ENCODE results near the gene VASP. TPM values are rescaled to one million over a fixed set of nuclear protein-coding genes. Genes with fewer than 3 reads are reported as not detected.

The VASP gene
- total RNA-seq (10 to 100 TPM; 72.0 to 72.1 TPM), polyA plus RNA-seq (10 to 100 TPM; 39.9 to 49.6 (median 49.0) TPM), total RNA-seq (79.7 to 116 (median 106) reads per million in 6 experiments)

GRCh38 chr19:45506989-45507871 lies at the start of gene VASP:
VASP (plus strand) TSS chr19:45507479; CDS start chr19:45507772, 293 bp downstream.
- Mint-ChIP-seq H3K4me1 (peaks cover 12 to 61% (median 42%) of the 10 kb centered on the region in 4 donors), H3K36me3 (peaks cover 0 to 11% (median 0%) of the 10 kb centered on the region in 3 donors), H3K9me3 (no peaks in the 10 kb centered on the region), H3K27me3 (no peaks in the 10 kb centered on the region), H3K4me3 (peak within 1 kb of the TSS; percentile 91 to 98 (median 96)), H3K27ac (peak within 1 kb of the TSS; percentile 91 to 99 (median 96))
- POLR2A ChIA-PET, result interaction anchor here (0.6 to 2.4 kb wide), 7 partner anchors 8 to 146 kb away, joined by 3 to 13 read pairs (median 5); partner anchors contain the start of gene PPM1N
- ATAC-seq (peak; percentile 69 to 72), DNase-seq (peak; percentile 84 to 95 (median 92))

GRCh38 chr19:45457776-45458175 lies 49.5 kb upstream of the VASP start:
- peak overlapping the region in 1 of 10 donors; percentile 26 for H3K4me3 Mint-ChIP-seq
- peak overlapping the region in 3 of 10 donors; percentile 7 to 33 (median 33) for H3K27ac Mint-ChIP-seq
- H3K36me3 Mint-ChIP-seq, result no peaks in the 10 kb centered on the region
- ATAC-seq (no peak), DNase-seq (no peak)
- peaks cover 12 to 38% (median 19%) of the 10 kb centered on the region in 4 donors for H3K4me1 Mint-ChIP-seq
- H3K27me3 Mint-ChIP-seq, result peaks cover 0 to 9% (median 0%) of the 10 kb centered on the region in 5 donors
- no peaks in the 10 kb centered on the region for H3K9me3 Mint-ChIP-seq
- POLR2A ChIA-PET, result interaction anchor here (4.2 kb wide), 1 partner anchor 10 kb away, joined by 37 read pairs; the partner anchor contains the start of gene FOSB

- Mint-ChIP-seq H3K9me3 (no peaks in the 10 kb centered on the region), H3K27me3 (peaks cover 0 to 10% (median 8%) of the 10 kb centered on the region in 5 donors), H3K4me3 (no peak overlapping the region), H3K4me1 (peaks cover 7 to 25% (median 8%) of the 10 kb centered on the region in 4 donors), H3K27ac (peak overlapping the region in 2 of 10 donors; percentile 51 to 66), H3K36me3 (no peaks in the 10 kb centered on the region)
- no peak for ATAC-seq
- POLR2A ChIA-PET, result interaction anchor here (1.7 kb wide), 1 partner anchor 9 kb away, joined by 7 read pairs; no protein-coding TSS in a partner anchor
- no peak for DNase-seq
Observed at GRCh38 chr19:45460807-45461347, 46.4 kb upstream of the VASP start.

- H3K27me3 Mint-ChIP-seq, result peaks cover 0 to 10% (median 8%) of the 10 kb centered on the region in 5 donors
- POLR2A ChIA-PET, result interaction anchor here (0.6 to 1.7 kb wide), 2 partner anchors 10 to 49 kb away, joined by 3 to 7 read pairs; no protein-coding TSS in a partner anchor
- H3K4me3 Mint-ChIP-seq, result no peak overlapping the region
- H3K27ac Mint-ChIP-seq, result no peak overlapping the region
- no peak for DNase-seq
- no peak for ATAC-seq
- no peaks in the 10 kb centered on the region for H3K36me3 Mint-ChIP-seq
- peaks cover 3 to 20% (median 4%) of the 10 kb centered on the region in 4 donors for H3K4me1 Mint-ChIP-seq
- no peaks in the 10 kb centered on the region for H3K9me3 Mint-ChIP-seq
Observed at GRCh38 chr19:45462174-45462573, 45.1 kb upstream of the VASP start.

- Mint-ChIP-seq H3K27me3 (peaks cover 0 to 10% (median 8%) of the 10 kb centered on the region in 5 donors), H3K27ac (no peak overlapping the region), H3K4me3 (no peak overlapping the region), H3K36me3 (no peaks in the 10 kb centered on the region), H3K4me1 (peaks cover 5 to 15% (median 13%) of the 10 kb centered on the region in 4 donors), H3K9me3 (no peaks in the 10 kb centered on the region)
- POLR2A ChIA-PET, result no interaction called here
- ATAC-seq (no peak), DNase-seq (no peak)
Observed at GRCh38 chr19:45463241-45463640, 44.0 kb upstream of the VASP start.

GRCh38 chr19:45464274-45464673 lies 43.0 kb upstream of the VASP start:
- H3K27ac Mint-ChIP-seq, result peak overlapping the region in 2 of 10 donors; percentile 43 to 45
- H3K4me1 Mint-ChIP-seq, result peaks cover 7 to 23% (median 15%) of the 10 kb centered on the region in 4 donors
- no peak overlapping the region for H3K4me3 Mint-ChIP-seq
- H3K27me3 Mint-ChIP-seq, result peaks cover 0 to 10% (median 8%) of the 10 kb centered on the region in 5 donors
- H3K9me3 Mint-ChIP-seq, result no peaks in the 10 kb centered on the region
- ATAC-seq, result no peak
- no peak for DNase-seq
- no peaks in the 10 kb centered on the region for H3K36me3 Mint-ChIP-seq
- POLR2A ChIA-PET, result no interaction called here

- Mint-ChIP-seq H3K4me3 (no peak overlapping the region), H3K27me3 (peaks cover 0 to 10% (median 8%) of the 10 kb centered on the region in 5 donors), H3K27ac (peak overlapping the region in 4 of 10 donors; percentile 2 to 99 (median 53)), H3K9me3 (no peaks in the 10 kb centered on the region), H3K36me3 (no peaks in the 10 kb centered on the region), H3K4me1 (peaks cover 11 to 29% (median 21%) of the 10 kb centered on the region in 4 donors)
- no peak for ATAC-seq
- DNase-seq, result no peak
- POLR2A ChIA-PET, result no interaction called here
Observed at GRCh38 chr19:45464852-45465441, 42.3 kb upstream of the VASP start.

- H3K27me3 Mint-ChIP-seq, result peaks cover 4 to 28% (median 9%) of the 10 kb centered on the region in 5 donors
- peak overlapping the region; percentile 91 to 98 (median 94) for H3K4me3 Mint-ChIP-seq
- no peaks in the 10 kb centered on the region for H3K9me3 Mint-ChIP-seq
- peak overlapping the region; percentile 60 to 100 (median 99) for H3K27ac Mint-ChIP-seq
- POLR2A ChIA-PET, result interaction anchor here (0.7 to 5.6 kb wide), 9 partner anchors 10 to 211 kb away, joined by 3 to 90 read pairs (median 3); no protein-coding TSS in a partner anchor
- DNase-seq (no peak), ATAC-seq (no peak)
- H3K36me3 Mint-ChIP-seq, result peaks cover 0 to 5% (median 0%) of the 10 kb centered on the region in 3 donors
- peaks cover 18 to 48% (median 31%) of the 10 kb centered on the region in 4 donors for H3K4me1 Mint-ChIP-seq
Observed at GRCh38 chr19:45467115-45467455, 40.2 kb upstream of the VASP start.

- no peaks in the 10 kb centered on the region for H3K9me3 Mint-ChIP-seq
- POLR2A ChIA-PET, result interaction anchor here (0.6 to 5.6 kb wide), 14 partner anchors 10 to 232 kb away, joined by 3 to 90 read pairs (median 5); partner anchors contain the start of gene OPA3
Observed at GRCh38 chr19:45467456-45468158, 39.7 kb upstream of the VASP start, which contains the start of gene FOSB. FOSB (plus strand) TSS chr19:45467996; CDS start chr19:45468587, 591 bp downstream.

GRCh38 chr19:45468159-45468651 lies 39.1 kb upstream of the VASP start:
- ATAC-seq (peak; percentile 2 to 19), DNase-seq (peak in 6 of 10 donors; percentile 30 to 75 (median 64))
- H3K27ac Mint-ChIP-seq, result peak overlapping the region; percentile 85 to 100 (median 99)
- peaks cover 0 to 5% (median 3%) of the 10 kb centered on the region in 3 donors for H3K36me3 Mint-ChIP-seq
- H3K4me3 Mint-ChIP-seq, result peak overlapping the region; percentile 91 to 98 (median 94)
- H3K4me1 Mint-ChIP-seq, result peaks cover 25 to 58% (median 36%) of the 10 kb centered on the region in 4 donors
- H3K27me3 Mint-ChIP-seq, result peaks cover 7 to 39% (median 16%) of the 10 kb centered on the region in 5 donors
- POLR2A ChIA-PET, result interaction anchor here (1.0 to 5.6 kb wide), 11 partner anchors 9 to 116 kb away, joined by 3 to 90 read pairs (median 9); partner anchors contain the start of gene OPA3
- no peaks in the 10 kb centered on the region for H3K9me3 Mint-ChIP-seq

More at GRCh38 chr19:45467456-45468158, 39.7 kb upstream of the VASP start, which contains the start of gene FOSB:
- ATAC-seq (peak; percentile 13 to 21), DNase-seq (peak; percentile 91 to 100 (median 96))
- H3K36me3 Mint-ChIP-seq, result peaks cover 0 to 5% (median 0%) of the 10 kb centered on the region in 3 donors
- peaks cover 21 to 53% (median 33%) of the 10 kb centered on the region in 4 donors for H3K4me1 Mint-ChIP-seq
- peak within 1 kb of the TSS; percentile 85 to 100 (median 99) for H3K27ac Mint-ChIP-seq
- H3K4me3 Mint-ChIP-seq, result peak within 1 kb of the TSS; percentile 91 to 98 (median 94)
- peaks cover 4 to 33% (median 13%) of the 10 kb centered on the region in 5 donors for H3K27me3 Mint-ChIP-seq

GRCh38 chr19:45468803-45469131 lies 38.5 kb upstream of the VASP start:
- H3K27ac Mint-ChIP-seq, result peak overlapping the region; percentile 85 to 100 (median 99)
- peaks cover 7 to 40% (median 16%) of the 10 kb centered on the region in 5 donors for H3K27me3 Mint-ChIP-seq
- peak overlapping the region; percentile 91 to 98 (median 94) for H3K4me3 Mint-ChIP-seq
- POLR2A ChIA-PET, result interaction anchor here (0.5 to 5.6 kb wide), 17 partner anchors 9 to 434 kb away, joined by 3 to 90 read pairs (median 4); partner anchors contain the start of genes RTN2 and SYMPK
- peaks cover 25 to 61% (median 39%) of the 10 kb centered on the region in 4 donors for H3K4me1 Mint-ChIP-seq
- ATAC-seq (peak; percentile 36 to 55), DNase-seq (no peak)
- H3K9me3 Mint-ChIP-seq, result no peaks in the 10 kb centered on the region
- H3K36me3 Mint-ChIP-seq, result peaks cover 0 to 5% (median 3%) of the 10 kb centered on the region in 3 donors
